HUDEP-2 (cell line): ENCODE measurements around the gene SBK1.
A peak's percentile ranks its signal among the peaks of the same experiment; 100 is the strongest.
"Not testable (repeated sequence)": the region's sequence is repeated elsewhere in the genome, so short reads cannot be mapped to it uniquely, and the experiment has no call there.

Experiments used
- DNase-seq, 76 experiments: peaks; one replicate each; lab custom pipeline; 2025; ENCODE audit not compliant: unreplicated experiment in 76 of 76; lab: John Stamatoyannopoulos, UW

The SBK1 gene

GRCh38 chr16:28291651-28292626 lies at the start of gene SBK1:
SBK1 (plus strand) TSS chr16:28292525; CDS start chr16:28317392, 24,867 bp downstream.
- peak in 48 of 76 experiments; percentile 4 to 66 (median 34) for DNase-seq

GRCh38 chr16:28249483-28249882 lies 42.8 kb upstream of the SBK1 start:
- not testable (repeated sequence) for DNase-seq

- DNase-seq = no peak
Observed at GRCh38 chr16:28250999-28251398, 41.3 kb upstream of the SBK1 start.

GRCh38 chr16:28254158-28254557 lies 38.2 kb upstream of the SBK1 start:
- no peak for DNase-seq

GRCh38 chr16:28255838-28256237 lies 36.5 kb upstream of the SBK1 start:
- no peak for DNase-seq

- DNase-seq = no peak
Observed at GRCh38 chr16:28257256-28257655, 35.1 kb upstream of the SBK1 start.

- no peak for DNase-seq
Observed at GRCh38 chr16:28258567-28258966, 33.8 kb upstream of the SBK1 start.

GRCh38 chr16:28259091-28259780 lies 33.1 kb upstream of the SBK1 start:
- DNase-seq = no peak

GRCh38 chr16:28259781-28260150 lies 32.6 kb upstream of the SBK1 start:
- no peak for DNase-seq

GRCh38 chr16:28260193-28260592 lies 32.1 kb upstream of the SBK1 start:
- DNase-seq = no peak

- no peak for DNase-seq
Observed at GRCh38 chr16:28261942-28262341, 30.4 kb upstream of the SBK1 start.

- no peak for DNase-seq
Observed at GRCh38 chr16:28263305-28263704, 29.0 kb upstream of the SBK1 start.

- no peak for DNase-seq
Observed at GRCh38 chr16:28264656-28265055, 27.7 kb upstream of the SBK1 start.

- no peak for DNase-seq
Observed at GRCh38 chr16:28265822-28266221, 26.5 kb upstream of the SBK1 start.

- no peak for DNase-seq
Observed at GRCh38 chr16:28267356-28267755, 25.0 kb upstream of the SBK1 start.

GRCh38 chr16:28273511-28273910 lies 18.8 kb upstream of the SBK1 start:
- no peak for DNase-seq

GRCh38 chr16:28274676-28275075 lies 17.6 kb upstream of the SBK1 start:
- no peak for DNase-seq

- DNase-seq = no peak
Observed at GRCh38 chr16:28276301-28276700, 16.0 kb upstream of the SBK1 start.

- DNase-seq = peak in 70 of 76 experiments; percentile 4 to 81 (median 50)
Observed at GRCh38 chr16:28277537-28278388, 14.6 kb upstream of the SBK1 start.

GRCh38 chr16:28279006-28279405 lies 13.3 kb upstream of the SBK1 start:
- no peak for DNase-seq
